Spleen (tissue), 11 donors: ENCODE results near the gene UGCG. TPM values are rescaled to one million over a fixed set of nuclear protein-coding genes. Genes with fewer than 3 reads are reported as not detected.

ENCODE experiments used
- DNase-seq: peaks from one replicate; pipeline ENCODE4 v3.0.0-alpha.2; 2020
- H3K27ac ChIP-seq, 8 donors: fragments of 200-600 bp; sonication (generic) in 7 of 8; 1 replicate in 4 of 8; 2 replicates in 4 of 8; pipeline versions ENCODE4 v1.5.0 to v1.8.0; 2016 to 2021; ENCODE audit warnings: inconsistent platforms in 4 of 8, mild to moderate bottlenecking in 4 of 8, moderate library complexity in 1 of 8
- H3K27me3 ChIP-seq, 7 donors: fragments of 200-600 bp; sonication (generic) in 6 of 7; replicated peaks in 1 of 7; 1 replicate in 4 of 7; 2 replicates in 3 of 7; pipeline versions ENCODE4 v1.5.0 to v1.8.0; 2016 to 2021; ENCODE audit warnings: inconsistent platforms in 3 of 7, mild to moderate bottlenecking in 1 of 7
- H3K36me3 ChIP-seq, 6 donors: fragments of 200-600 bp; sonication (generic) in 5 of 6; 1 replicate in 4 of 6; 2 replicates in 2 of 6; pipeline versions ENCODE4 v1.5.0 to v1.8.0; 2016 to 2021; ENCODE audit warnings: inconsistent platforms in 2 of 6
- H3K4me1 ChIP-seq, 6 donors: fragments of 200-600 bp; sonication (generic) in 5 of 6; 1 replicate in 3 of 6; 2 replicates in 3 of 6; pipeline versions ENCODE4 v1.5.0 to v1.8.0; 2016 to 2021; ENCODE audit warnings: inconsistent platforms in 3 of 6
- H3K4me3 ChIP-seq, 8 donors: fragments of 200-600 bp; sonication (generic) in 7 of 8; 1 replicate in 4 of 8; 2 replicates in 4 of 8; pipeline versions ENCODE4 v1.5.0 to v1.8.0; 2016 to 2021; ENCODE audit warnings: inconsistent platforms in 4 of 8, mild to moderate bottlenecking in 4 of 8, moderate library complexity in 2 of 8
- H3K9me3 ChIP-seq, 8 donors: fragments of 200-600 bp; sonication (generic) in 7 of 8; 1 replicate in 4 of 8; 2 replicates in 4 of 8; pipeline versions ENCODE4 v1.5.0 to v1.8.0; 2016 to 2021; ENCODE audit warnings: inconsistent platforms in 4 of 8
- POLR2A ChIP-seq, 3 donors: fragments of 450-650 bp; IDR thresholded peaks; one replicate each; pipeline ENCODE4 v1.5.1; 2017; ENCODE audit warnings: antibody characterized with exemption in 3 of 3, mild to moderate bottlenecking in 1 of 3
- POLR2AphosphoS5 ChIP-seq, 3 donors: sonication (generic); formaldehyde crosslinking; IDR thresholded peaks; one replicate each; pipeline ENCODE4 v1.5.1; 2017; ENCODE audit warnings: antibody characterized with exemption in 3 of 3
- WGBS, 5 donors: extraction: QIAGEN DNeasy Blood & Tissue Kit in 3 of 5; methylation state at CpG; one replicate each; pipeline versions ENCODE4 v1.1.5 to v1.1.7; 2013 to 2018; 5-methylcytosine and 5-hydroxymethylcytosine counted together
- intact Hi-C: fragments of 100-400 bp; cut with DNase I; formaldehyde crosslinking; loops from one replicate; pipeline ENCODE4 v1.15.0; 2023; ENCODE audit warnings: low total_unique reads
- polyA plus RNA-seq, 3 donors: library from polyadenylated mRNA; stranded (reverse); fragments of 200-250 nt; gene quantifications; one replicate each; pipeline ENCODE4 v1.2.1, GENCODE V29; 2013
- total RNA-seq, 7 donors: library from RNA; depleted of rRNA in 3 of 7; stranded (reverse); fragments of >200 nt in 3 of 7; fragmentation: NEBNext Ultra II Directional in 4 of 7; extraction: Animal tissue kit (Norgen Biotek cat#: 25700) in 4 of 7; gene quantifications; one replicate each; pipeline versions ENCODE4 v1.1.0 to v1.2.1, GENCODE V29; 2016 to 2021
- TF ChIP-seq, protein P1 (sequence below), 11 experiments: fragments of 200-600 bp in 7 of 11; fragments of 450-650 bp in 4 of 11; sonication (generic) in 4 of 11; IDR thresholded peaks in 8 of 11; conservative IDR thresholded peaks in 3 of 11; 1 replicate in 7 of 11; 2 replicates in 4 of 11; pipeline versions ENCODE4 v1.4.0 to v1.8.0; 2016 to 2021; ENCODE audit warnings: antibody characterized with exemption in 11 of 11, inconsistent platforms in 4 of 11, mild to moderate bottlenecking in 1 of 11
- donor health status: healthy with polysubstance abuse.
- donor health status: DM: no; HTN: no; CAD: no; lungs with moderate emphysema.
- donor health status: DM: no; HTN: no; CAD: no.
- donor health status: Bipolar disorder and iron deficiency.
- donor health status: healthy.
- donor health status: DM: no; HTN: no; CAD: no.
- donor health status: DM: yes; HTN: yes; CAD: no.

The UGCG gene
- total and polyA plus RNA-seq, 10 donors: 18.1 to 178 (median 80.8) TPM

DNA sequence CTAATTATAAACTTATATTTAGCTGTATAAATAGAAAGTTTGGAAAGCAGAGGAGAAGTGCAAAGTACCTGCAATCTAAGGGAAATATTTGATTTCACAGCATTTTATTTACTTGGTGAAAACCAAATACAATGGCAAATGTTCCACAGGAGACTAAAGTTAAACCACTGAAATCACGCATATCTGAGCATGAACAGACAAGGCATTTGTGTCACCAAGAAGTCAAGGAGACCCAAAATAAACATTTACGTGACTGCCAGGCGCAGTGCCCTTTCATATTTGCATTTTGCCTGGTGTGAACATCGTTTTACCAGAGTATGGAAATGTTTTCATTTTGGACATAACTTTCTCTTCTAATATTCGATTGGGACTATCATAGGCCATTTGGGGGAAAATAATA is 20.6 kb downstream of the UGCG start:
- intact Hi-C loops: no loop called here
- Histone ChIP-seq H3K36me3 (peaks cover 0 to 74% (median 36%) of the 10 kb centered on the region in 6 donors), H3K27me3 (no peaks in the 10 kb centered on the region), H3K4me1 (peaks cover 45 to 99% (median 87%) of the 10 kb centered on the region in 6 donors), H3K9me3 (no peaks in the 10 kb centered on the region), H3K27ac (peak overlapping the region in 5 of 8 donors; percentile 35 to 70 (median 50)), H3K4me3 (no peak overlapping the region)
- 65 to 84% (median 78%) methylated on average over 5 of the region's 5 CpGs for WGBS, 5 donors
- no peak for TF ChIP-seq POLR2AphosphoS5 (IDR thresholded peaks at IDR 0.05)
- no peak for TF ChIP-seq POLR2A (IDR thresholded peaks at IDR 0.05)
- TF ChIP-seq, protein P1, sequence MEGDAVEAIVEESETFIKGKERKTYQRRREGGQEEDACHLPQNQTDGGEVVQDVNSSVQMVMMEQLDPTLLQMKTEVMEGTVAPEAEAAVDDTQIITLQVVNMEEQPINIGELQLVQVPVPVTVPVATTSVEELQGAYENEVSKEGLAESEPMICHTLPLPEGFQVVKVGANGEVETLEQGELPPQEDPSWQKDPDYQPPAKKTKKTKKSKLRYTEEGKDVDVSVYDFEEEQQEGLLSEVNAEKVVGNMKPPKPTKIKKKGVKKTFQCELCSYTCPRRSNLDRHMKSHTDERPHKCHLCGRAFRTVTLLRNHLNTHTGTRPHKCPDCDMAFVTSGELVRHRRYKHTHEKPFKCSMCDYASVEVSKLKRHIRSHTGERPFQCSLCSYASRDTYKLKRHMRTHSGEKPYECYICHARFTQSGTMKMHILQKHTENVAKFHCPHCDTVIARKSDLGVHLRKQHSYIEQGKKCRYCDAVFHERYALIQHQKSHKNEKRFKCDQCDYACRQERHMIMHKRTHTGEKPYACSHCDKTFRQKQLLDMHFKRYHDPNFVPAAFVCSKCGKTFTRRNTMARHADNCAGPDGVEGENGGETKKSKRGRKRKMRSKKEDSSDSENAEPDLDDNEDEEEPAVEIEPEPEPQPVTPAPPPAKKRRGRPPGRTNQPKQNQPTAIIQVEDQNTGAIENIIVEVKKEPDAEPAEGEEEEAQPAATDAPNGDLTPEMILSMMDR (IDR thresholded peaks at IDR 0.05 in 8 of 11, conservative IDR thresholded peaks at IDR 0.05 in 3 of 11): no peak
- DNase-seq: no peak

DNA sequence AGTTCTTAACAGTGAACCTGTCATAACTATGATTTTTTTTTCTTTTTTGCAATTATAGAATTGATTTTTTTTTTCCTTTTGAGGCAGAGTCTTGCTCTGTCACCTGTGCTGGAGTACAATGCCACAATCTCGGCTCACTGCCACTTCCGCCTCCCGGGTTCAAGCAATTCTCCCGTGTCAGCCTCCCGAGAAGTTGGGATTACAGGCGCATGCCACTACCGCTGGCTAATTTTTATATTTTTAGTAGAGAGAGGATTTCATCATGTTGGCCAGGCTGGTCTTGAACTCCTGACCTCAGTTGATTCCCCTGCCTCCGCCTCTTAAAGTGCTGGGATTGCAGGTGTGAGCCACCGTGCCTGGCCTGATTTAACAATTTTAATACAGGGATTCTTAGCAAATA is 21.4 kb downstream of the UGCG start:
- no peak for DNase-seq
- peak overlapping the region in 4 of 8 donors; percentile 35 to 70 (median 60) for H3K27ac ChIP-seq
- no peak overlapping the region for H3K4me3 ChIP-seq
- WGBS, 5 donors: 74 to 94% (median 80%) methylated on average over 9 of the region's 9 CpGs
- peaks cover 37 to 99% (median 86%) of the 10 kb centered on the region in 6 donors for H3K4me1 ChIP-seq
- TF ChIP-seq, protein P1 (IDR thresholded peaks at IDR 0.05 in 8 of 11, conservative IDR thresholded peaks at IDR 0.05 in 3 of 11): no peak
- no peak for TF ChIP-seq POLR2AphosphoS5 (IDR thresholded peaks at IDR 0.05)
- no peak for TF ChIP-seq POLR2A (IDR thresholded peaks at IDR 0.05)
- H3K9me3 ChIP-seq: no peaks in the 10 kb centered on the region
- peaks cover 0 to 82% (median 36%) of the 10 kb centered on the region in 6 donors for H3K36me3 ChIP-seq
- intact Hi-C loops: no loop called here
- no peaks in the 10 kb centered on the region for H3K27me3 ChIP-seq

DNA sequence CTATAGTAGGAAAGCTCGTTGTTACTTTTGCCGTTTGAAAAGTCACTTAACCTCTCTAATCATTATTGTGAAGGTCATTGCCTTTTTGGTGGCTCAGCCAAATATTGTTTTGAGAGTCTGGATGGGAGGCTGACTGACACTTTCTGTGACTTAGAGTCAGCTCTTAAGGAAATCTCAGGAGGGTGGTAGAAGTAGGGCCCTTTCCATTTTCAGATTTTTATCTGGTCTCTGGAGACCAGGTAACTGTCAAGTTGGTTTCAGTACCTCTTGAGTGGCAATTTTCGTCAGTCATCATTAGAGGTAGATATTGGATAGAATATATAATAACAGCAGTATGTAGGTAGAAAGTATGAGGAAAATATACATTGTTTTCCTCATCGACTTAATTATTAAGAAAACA is 23.3 kb downstream of the UGCG start:
- Histone ChIP-seq H3K9me3 (no peaks in the 10 kb centered on the region), H3K27me3 (no peaks in the 10 kb centered on the region), H3K4me1 (peaks cover 27 to 99% (median 81%) of the 10 kb centered on the region in 6 donors), H3K27ac (peak overlapping the region in 4 of 8 donors; percentile 13 to 32 (median 30)), H3K4me3 (no peak overlapping the region), H3K36me3 (peaks cover 0 to 96% (median 41%) of the 10 kb centered on the region in 6 donors)
- TF ChIP-seq, protein P1 (IDR thresholded peaks at IDR 0.05 in 8 of 11, conservative IDR thresholded peaks at IDR 0.05 in 3 of 11): no peak
- WGBS, 5 donors: 57 to 78% (median 64%) methylated on average over 4 of the region's 4 CpGs
- intact Hi-C loops: no loop called here
- no peak for DNase-seq

DNA sequence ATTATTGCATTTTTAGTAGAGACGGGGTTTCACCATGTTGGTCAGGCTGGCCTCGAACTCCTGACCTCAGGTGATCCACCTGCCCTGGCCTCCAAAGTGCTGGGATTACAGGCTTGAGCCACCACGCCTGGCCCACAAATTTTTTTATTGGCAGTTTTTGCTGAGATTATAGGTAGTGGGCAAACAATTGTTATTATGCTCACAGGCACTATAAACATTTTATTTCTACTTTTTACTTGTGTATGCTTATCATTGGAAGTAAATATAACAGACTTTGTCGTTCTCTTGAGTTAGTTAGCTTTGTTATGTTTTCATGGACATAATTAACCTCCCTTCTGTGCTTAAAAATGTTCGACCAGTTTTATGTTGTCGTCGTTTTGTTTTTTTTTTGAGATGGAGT is 23.9 kb downstream of the UGCG start:
- Histone ChIP-seq H3K36me3 (peaks cover 0 to 96% (median 41%) of the 10 kb centered on the region in 6 donors), H3K27me3 (no peaks in the 10 kb centered on the region), H3K9me3 (no peaks in the 10 kb centered on the region), H3K27ac (peak overlapping the region in 3 of 8 donors; percentile 13 to 32 (median 30)), H3K4me3 (no peak overlapping the region), H3K4me1 (peaks cover 27 to 99% (median 81%) of the 10 kb centered on the region in 6 donors)
- TF ChIP-seq POLR2AphosphoS5 (IDR thresholded peaks at IDR 0.05) (no peak), POLR2A (IDR thresholded peaks at IDR 0.05) (no peak)
- TF ChIP-seq, protein P1 (IDR thresholded peaks at IDR 0.05 in 8 of 11, conservative IDR thresholded peaks at IDR 0.05 in 3 of 11): no peak
- 85 to 92% (median 91%) methylated on average over 7 of the region's 7 CpGs for WGBS, 5 donors
- intact Hi-C loops: no loop called here
- DNase-seq: no peak
